Measurements from ENCODE around the gene KERA.

Gene KERA

DNA sequence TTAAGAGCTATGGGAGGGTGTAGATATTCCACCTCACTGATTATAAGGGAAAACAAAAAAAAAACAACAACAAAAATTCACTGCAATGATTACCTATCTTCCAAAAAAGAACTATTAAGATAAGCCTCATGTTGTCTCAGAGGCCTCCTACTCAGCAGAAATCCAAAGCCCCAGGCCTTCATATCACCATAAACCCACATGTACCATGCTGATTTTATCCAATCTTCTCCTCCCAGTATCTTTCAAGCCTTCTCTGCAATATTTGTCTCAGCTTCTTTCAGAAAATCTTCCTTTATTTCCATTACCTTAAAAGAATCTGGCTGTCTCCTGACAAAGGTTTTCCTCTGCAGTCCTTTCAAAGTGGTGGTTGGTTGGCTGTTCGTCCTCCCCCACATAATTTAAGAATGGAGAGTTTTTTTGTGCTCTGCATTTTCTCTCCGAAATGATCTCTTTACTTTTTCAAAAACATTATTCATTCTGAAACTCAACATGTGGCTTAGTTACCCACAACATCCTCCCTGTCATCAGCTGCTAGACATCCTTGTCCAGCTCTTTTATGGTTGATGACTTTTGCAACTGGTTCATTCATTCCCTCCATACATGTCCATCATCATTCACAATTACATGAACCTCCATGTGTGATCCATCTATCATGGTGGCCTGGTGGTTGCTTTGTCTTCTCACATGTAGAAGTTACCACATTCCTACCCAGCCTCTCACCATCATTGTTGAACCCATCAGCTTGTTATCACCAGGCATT is 50.1 kb downstream of the KERA start:
- DNase-seq = no peak

DNA sequence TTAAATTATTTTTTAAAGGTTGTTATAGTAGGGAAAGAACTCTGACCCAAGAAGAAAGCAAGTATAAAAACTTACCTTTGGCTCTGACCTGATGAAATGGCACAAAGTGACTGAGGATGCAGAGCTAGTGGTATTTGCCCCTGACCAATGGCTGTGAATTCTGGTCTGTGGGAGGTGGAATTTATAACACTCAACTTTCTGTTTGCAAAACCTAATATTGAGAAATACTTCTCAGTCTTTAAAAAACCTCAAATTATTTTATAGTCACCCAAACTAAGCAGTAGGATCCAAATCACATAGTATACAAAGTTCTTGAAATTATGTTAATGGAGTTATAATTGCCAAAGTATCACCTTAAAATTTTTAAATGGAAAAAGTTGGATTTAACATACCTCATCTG is 53.0 kb downstream of the KERA start, which contains the start of gene EPYC:
Gene EPYC, minus strand, starts transcription at position 101 of the 400 bp plus-strand sequence. CDS start 2,407 bp downstream, outside the sequence.
- no peak for DNase-seq

DNA sequence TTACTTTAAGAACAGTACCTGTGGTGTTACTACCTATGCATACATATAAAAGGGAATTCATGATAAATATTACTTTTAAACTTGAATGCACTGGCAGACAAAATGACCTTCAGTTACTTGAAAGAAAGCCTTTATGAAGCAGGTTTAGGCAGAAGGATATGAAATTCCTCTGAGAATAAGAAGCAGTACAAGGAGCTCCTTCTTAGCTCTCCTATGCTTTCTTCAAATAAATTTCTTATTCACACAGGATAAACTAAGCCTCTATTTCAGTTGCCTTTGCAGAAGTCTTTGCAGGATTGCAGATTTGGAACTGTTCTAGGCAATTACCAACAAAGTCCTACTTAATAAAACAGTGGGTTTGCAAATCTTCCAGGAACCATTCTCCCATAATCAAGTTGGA is 54.1 kb downstream of the KERA start:
- DNase-seq = no peak

DNA sequence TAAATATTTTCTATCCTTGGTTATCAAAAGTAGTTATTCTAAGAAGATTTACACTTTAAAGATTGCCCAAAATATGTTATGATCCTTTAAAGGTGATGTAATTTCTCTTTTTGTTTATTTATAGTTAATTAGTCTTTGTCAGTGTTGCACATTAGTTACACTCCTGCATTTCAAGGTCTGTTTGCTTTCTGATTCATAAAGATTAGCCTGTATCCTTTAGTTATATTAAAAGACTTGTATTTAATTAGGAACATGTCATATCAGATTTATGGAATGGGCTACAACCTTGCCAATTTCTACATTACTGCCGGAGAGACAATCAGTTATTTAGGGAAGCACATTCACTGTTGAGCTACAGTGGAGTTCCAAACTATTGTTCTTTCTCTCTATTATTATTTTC is 56.5 kb downstream of the KERA start:
- no peak for DNase-seq

Measured in activated CD4-positive, alpha-beta T cell treated with anti-CD3 and anti-CD28 coated beads, Interleukin-2, amount 50 U/mL, for 48 hours (primary cell).